ENCODE measurements around the gene TPRN.

DNA sequence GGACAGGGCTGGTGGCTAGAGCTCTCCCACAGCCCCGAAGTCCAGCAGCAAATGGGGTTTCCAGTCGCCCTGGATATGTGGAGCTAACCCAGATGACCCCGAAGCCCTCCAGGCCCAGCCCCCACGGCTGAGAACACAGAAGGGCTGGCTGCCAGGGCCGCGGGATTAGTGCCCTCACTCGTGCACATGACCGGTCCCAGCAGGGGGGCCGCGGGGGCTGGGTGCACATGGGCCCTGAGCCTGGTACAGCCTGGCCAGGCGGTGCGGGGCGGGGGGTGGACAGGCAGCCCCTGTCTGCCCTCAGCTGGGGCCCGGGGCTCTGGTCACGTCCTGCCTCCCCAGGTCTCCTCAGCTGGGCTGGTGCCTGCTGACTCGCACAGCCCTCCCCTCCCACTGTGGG is 6.2 kb downstream of the TPRN start:
- TF ChIP-seq ZNF77 (CRISPR knock-in tag; IDR thresholded peaks at IDR 0.05) (no peak), CTBP1 (IDR thresholded peaks at IDR 0.05; ENCODE audit: borderline replicate concordance) (no peak), ZNF695 (CRISPR knock-in tag; IDR thresholded peaks at IDR 0.05) (no peak), RNF2 (IDR thresholded peaks at IDR 0.05) (no peak), JUN (IDR thresholded peaks at IDR 0.05; ENCODE audit: borderline replicate concordance, low read depth, low read length) (no peak), JUN (CRISPR knock-in tag; IDR thresholded peaks at IDR 0.05; ENCODE audit: borderline replicate concordance) (no peak), HCFC1 (IDR thresholded peaks at IDR 0.05; ENCODE audit: low read depth, low read length) (no peak), SMC3 (conservative IDR thresholded peaks at IDR 0.05; ENCODE audit: insufficient read depth, low read depth, low read length) (no peak), REST (IDR thresholded peaks at IDR 0.05; ENCODE audit: borderline replicate concordance) (no peak), REST (CRISPR knock-in tag; IDR thresholded peaks at IDR 0.05; ENCODE audit: low read depth) (no peak), CTCF (IDR thresholded peaks at IDR 0.05 in 2 of 3, conservative IDR thresholded peaks at IDR 0.05 in 1 of 3; ENCODE audit: insufficient read depth in 2 of 3, low read depth in 1 of 3, low read length in 3 of 3) (no peak), HDAC2 (IDR thresholded peaks at IDR 0.05) (no peak)
- TF ChIP-seq, protein P1, sequence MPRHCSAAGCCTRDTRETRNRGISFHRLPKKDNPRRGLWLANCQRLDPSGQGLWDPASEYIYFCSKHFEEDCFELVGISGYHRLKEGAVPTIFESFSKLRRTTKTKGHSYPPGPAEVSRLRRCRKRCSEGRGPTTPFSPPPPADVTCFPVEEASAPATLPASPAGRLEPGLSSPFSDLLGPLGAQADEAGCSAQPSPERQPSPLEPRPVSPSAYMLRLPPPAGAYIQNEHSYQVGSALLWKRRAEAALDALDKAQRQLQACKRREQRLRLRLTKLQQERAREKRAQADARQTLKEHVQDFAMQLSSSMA (CRISPR knock-in tag; IDR thresholded peaks at IDR 0.05), result no peak
